ENCODE results near the gene CABLES1. TPM values are rescaled to one million over a fixed set of nuclear protein-coding genes. Genes with fewer than 3 reads are reported as not detected.

CABLES1 gene
- total and polyA plus RNA-seq, 2 of the 8 experiments (the other 6 are each of a cell fraction or from before 2014, with no cell fraction given) = 9.2 to 26.4 TPM

- TF ChIP-seq, protein P1, sequence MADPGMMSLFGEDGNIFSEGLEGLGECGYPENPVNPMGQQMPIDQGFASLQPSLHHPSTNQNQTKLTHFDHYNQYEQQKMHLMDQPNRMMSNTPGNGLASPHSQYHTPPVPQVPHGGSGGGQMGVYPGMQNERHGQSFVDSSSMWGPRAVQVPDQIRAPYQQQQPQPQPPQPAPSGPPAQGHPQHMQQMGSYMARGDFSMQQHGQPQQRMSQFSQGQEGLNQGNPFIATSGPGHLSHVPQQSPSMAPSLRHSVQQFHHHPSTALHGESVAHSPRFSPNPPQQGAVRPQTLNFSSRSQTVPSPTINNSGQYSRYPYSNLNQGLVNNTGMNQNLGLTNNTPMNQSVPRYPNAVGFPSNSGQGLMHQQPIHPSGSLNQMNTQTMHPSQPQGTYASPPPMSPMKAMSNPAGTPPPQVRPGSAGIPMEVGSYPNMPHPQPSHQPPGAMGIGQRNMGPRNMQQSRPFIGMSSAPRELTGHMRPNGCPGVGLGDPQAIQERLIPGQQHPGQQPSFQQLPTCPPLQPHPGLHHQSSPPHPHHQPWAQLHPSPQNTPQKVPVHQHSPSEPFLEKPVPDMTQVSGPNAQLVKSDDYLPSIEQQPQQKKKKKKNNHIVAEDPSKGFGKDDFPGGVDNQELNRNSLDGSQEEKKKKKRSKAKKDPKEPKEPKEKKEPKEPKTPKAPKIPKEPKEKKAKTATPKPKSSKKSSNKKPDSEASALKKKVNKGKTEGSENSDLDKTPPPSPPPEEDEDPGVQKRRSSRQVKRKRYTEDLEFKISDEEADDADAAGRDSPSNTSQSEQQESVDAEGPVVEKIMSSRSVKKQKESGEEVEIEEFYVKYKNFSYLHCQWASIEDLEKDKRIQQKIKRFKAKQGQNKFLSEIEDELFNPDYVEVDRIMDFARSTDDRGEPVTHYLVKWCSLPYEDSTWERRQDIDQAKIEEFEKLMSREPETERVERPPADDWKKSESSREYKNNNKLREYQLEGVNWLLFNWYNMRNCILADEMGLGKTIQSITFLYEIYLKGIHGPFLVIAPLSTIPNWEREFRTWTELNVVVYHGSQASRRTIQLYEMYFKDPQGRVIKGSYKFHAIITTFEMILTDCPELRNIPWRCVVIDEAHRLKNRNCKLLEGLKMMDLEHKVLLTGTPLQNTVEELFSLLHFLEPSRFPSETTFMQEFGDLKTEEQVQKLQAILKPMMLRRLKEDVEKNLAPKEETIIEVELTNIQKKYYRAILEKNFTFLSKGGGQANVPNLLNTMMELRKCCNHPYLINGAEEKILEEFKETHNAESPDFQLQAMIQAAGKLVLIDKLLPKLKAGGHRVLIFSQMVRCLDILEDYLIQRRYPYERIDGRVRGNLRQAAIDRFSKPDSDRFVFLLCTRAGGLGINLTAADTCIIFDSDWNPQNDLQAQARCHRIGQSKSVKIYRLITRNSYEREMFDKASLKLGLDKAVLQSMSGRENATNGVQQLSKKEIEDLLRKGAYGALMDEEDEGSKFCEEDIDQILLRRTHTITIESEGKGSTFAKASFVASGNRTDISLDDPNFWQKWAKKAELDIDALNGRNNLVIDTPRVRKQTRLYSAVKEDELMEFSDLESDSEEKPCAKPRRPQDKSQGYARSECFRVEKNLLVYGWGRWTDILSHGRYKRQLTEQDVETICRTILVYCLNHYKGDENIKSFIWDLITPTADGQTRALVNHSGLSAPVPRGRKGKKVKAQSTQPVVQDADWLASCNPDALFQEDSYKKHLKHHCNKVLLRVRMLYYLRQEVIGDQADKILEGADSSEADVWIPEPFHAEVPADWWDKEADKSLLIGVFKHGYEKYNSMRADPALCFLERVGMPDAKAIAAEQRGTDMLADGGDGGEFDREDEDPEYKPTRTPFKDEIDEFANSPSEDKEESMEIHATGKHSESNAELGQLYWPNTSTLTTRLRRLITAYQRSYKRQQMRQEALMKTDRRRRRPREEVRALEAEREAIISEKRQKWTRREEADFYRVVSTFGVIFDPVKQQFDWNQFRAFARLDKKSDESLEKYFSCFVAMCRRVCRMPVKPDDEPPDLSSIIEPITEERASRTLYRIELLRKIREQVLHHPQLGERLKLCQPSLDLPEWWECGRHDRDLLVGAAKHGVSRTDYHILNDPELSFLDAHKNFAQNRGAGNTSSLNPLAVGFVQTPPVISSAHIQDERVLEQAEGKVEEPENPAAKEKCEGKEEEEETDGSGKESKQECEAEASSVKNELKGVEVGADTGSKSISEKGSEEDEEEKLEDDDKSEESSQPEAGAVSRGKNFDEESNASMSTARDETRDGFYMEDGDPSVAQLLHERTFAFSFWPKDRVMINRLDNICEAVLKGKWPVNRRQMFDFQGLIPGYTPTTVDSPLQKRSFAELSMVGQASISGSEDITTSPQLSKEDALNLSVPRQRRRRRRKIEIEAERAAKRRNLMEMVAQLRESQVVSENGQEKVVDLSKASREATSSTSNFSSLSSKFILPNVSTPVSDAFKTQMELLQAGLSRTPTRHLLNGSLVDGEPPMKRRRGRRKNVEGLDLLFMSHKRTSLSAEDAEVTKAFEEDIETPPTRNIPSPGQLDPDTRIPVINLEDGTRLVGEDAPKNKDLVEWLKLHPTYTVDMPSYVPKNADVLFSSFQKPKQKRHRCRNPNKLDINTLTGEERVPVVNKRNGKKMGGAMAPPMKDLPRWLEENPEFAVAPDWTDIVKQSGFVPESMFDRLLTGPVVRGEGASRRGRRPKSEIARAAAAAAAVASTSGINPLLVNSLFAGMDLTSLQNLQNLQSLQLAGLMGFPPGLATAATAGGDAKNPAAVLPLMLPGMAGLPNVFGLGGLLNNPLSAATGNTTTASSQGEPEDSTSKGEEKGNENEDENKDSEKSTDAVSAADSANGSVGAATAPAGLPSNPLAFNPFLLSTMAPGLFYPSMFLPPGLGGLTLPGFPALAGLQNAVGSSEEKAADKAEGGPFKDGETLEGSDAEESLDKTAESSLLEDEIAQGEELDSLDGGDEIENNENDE (IDR thresholded peaks at IDR 0.05; ENCODE audit: insufficient replicate concordance, low read length) = no peak
- TF ChIP-seq TBP (IDR thresholded peaks at IDR 0.05; ENCODE audit: low read depth, low read length) (no peak), TEAD4 (IDR thresholded peaks at IDR 0.05; ENCODE audit: low read depth, low read length) (no peak), EGR1 (IDR thresholded peaks at IDR 0.05; ENCODE audit: borderline replicate concordance, low read depth, low read length) (no peak), BRCA1 (IDR thresholded peaks at IDR 0.05; ENCODE audit: low read depth, low read length) (no peak), GABPA (IDR thresholded peaks at IDR 0.05; ENCODE audit: borderline replicate concordance, insufficient read depth, low read length) (no peak), E2F6 (IDR thresholded peaks at IDR 0.05) (no peak)
Observed at GRCh38 chr18:23307567-23308295, 172.4 kb downstream of the CABLES1 start (continued).
